NCI-H187 treated with DMSO at 0.1 percent for 48 hours (cell line): ENCODE data around the gene CIP2A.

Source experiments
- DNase-seq: peaks from one replicate; lab custom pipeline; 2025; lab: John Stamatoyannopoulos, UW

Gene CIP2A

DNA sequence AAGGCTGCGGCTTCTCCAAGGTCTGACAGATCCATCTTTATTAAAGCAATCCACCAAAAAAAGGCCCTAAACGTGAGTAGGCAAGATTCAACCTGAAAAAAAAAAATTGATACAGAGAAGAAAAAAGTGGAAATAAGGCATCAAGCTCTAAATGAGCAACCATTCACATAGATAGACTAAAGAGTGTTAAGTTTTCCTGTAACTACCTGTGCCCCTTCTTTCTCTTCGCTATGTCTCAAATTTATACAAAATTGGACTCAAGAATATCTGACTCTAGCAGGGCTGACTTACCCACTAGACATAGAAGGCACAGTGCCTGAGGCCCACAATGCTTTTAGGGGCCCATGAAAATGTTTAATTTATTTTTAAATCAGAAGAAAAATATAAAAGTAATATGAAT is 78.7 kb downstream of the CIP2A start, which contains the start of gene MYH15:
MYH15 (minus strand) TSS at position 101 of the 400 bp plus-strand sequence; CDS start at position 35, 66 bp downstream.
- DNase-seq: no peak

- DNase-seq: no peak
Measured at GRCh38 chr3:108509871-108510270, 79.4 kb downstream of the CIP2A start.

DNA sequence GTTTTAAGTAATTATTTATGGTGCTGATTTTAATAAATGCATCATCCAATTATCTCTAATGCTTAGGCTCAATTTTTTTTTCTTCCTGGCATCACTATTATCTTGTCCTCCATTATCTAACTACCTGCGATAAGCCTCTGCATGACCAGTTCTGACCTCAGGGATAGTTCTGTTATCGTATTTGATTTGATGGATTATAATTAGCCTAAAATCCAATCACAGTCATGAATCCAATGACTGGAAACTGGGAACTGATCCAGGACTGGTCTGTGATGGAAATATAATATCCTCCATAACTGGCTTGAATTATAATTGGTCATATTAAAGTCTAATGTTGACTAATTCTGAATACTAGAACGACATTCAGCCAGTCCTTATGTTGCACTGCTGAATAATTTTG is 80.0 kb downstream of the CIP2A start:
- DNase-seq: no peak

- DNase-seq: no peak
Measured at GRCh38 chr3:108507902-108508301, 81.3 kb downstream of the CIP2A start.

DNA sequence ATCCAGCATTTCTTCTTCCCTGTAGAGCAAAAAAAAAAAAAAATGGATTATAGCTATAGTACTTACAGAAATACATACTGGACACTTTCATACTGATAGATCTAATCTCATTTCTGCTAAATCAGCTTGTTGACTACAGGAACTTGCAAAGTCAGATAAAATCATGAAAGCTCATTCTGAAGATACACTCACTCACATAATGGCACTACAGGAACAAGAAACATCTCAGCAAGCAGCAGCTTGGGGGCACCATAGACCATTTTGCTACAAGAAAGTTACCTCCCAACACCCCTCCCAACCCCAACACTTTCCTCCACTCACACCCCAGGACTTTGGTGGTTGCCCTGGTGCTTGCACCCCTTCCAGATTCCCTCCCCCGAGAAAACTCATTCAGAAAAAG is 83.4 kb downstream of the CIP2A start:
- DNase-seq: no peak

- DNase-seq: no peak
Measured at GRCh38 chr3:108503722-108504121, 85.5 kb downstream of the CIP2A start.

GRCh38 chr3:108501535-108501934 is 87.7 kb downstream of the CIP2A start:
- no peak for DNase-seq

DNA sequence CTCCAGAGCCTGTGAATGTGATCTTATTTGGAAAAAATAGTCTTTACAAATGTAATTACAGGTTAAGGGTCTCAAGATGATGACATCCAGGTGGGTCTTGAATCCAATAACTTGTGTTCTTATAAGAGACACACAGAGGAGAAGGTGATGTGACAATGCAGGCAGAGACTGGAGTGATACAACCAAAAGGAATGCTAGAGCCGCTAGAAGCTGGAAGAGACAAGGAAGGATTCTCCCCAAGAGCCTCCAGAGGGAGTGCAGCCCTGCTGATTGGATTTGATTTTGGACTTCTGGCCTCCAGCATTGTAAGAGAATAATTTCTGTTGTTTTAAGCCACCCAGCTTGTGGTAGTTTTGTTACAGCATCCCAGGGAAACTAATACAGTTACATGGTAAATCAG is 88.5 kb downstream of the CIP2A start:
- DNase-seq: no peak
